HCT116 (cell line): ENCODE results near the gene LMNA. TPM values are rescaled to one million over a fixed set of nuclear protein-coding genes. Genes with fewer than 3 reads are reported as not detected.

Experiments used
- ATAC-seq: fragments of 200-7000 bp; cut with Tn5 transposase; 2 replicates; pipeline ENCODE4 v1.9.1; 2020; ENCODE audit warnings: mild to moderate bottlenecking, moderate library complexity
- BruUV-seq: library from RNA; stranded (reverse); fragments of 400-500 nt; replicated peaks from 2 replicates; lab custom pipeline; 2021; lab: Mats Ljungman, UMichigan
- CTCF ChIA-PET: fragments of 300-600 bp; sonication (Branson Sonifier 250); formaldehyde crosslinking; loops from one replicate; lab custom pipeline; 2021; ENCODE audit warnings: antibody characterized with exemption; lab: Charles Lee
- POLR2A ChIA-PET: fragments of 300-600, 350-600 bp; sonication (Branson Sonifier 250); formaldehyde crosslinking; loops from one replicate; lab custom pipeline; 2021; ENCODE audit warnings: antibody characterized with exemption; lab: Charles Lee
- RAD21 ChIA-PET, 2 experiments: fragments of 300-600 bp; sonication (Branson Sonifier 250); formaldehyde crosslinking; loops; one replicate each; lab custom pipeline; 2023; ENCODE audit warnings: low total read pairs in 2 of 2; ENCODE audit not compliant: uncharacterized antibody in 2 of 2, unreplicated experiment in 2 of 2, low non-redundant PET in 1 of 2; lab: Charles Lee
- DNase-seq: peaks from one replicate; pipeline ENCODE4 v3.0.0-alpha.2; 2010; ENCODE audit warnings: low read depth, low spot score
- H2AFZ ChIP-seq: fragments of 200-600 bp; shearing (Covaris generic), sonication (generic); 2 replicates; pipeline ENCODE4 v1.6.1; 2017; ENCODE audit warnings: low read depth, mixed run types, mixed read lengths, antibody characterized with exemption, low read length; ENCODE audit not compliant: poor library complexity, severe bottlenecking
- H3K27ac ChIP-seq: 2 replicates; pipeline ENCODE4 v1.5.1; 2012; ENCODE audit warnings: low read depth, low read length
- H3K27me3 ChIP-seq: fragments of 200-600 bp; sonication (generic); 2 replicates; pipeline ENCODE4 v1.6.1; 2016; ENCODE audit warnings: mixed run types, low read length, mixed read lengths; ENCODE audit not compliant: insufficient read depth
- H3K36me3 ChIP-seq, 2 experiments: fragments of 200-500 bp in 1 of 2; fragments of 200-600 bp in 1 of 2; sonication (Bioruptor generic) in 1 of 2; sonication (generic) in 1 of 2; 2 replicates each; pipeline versions ENCODE4 v1.5.1 to v1.6.1; 2014 to 2016; ENCODE audit warnings: low read length in 2 of 2, inconsistent platforms in 1 of 2, mixed read lengths in 1 of 2, mixed run types in 1 of 2; ENCODE audit not compliant: insufficient read depth in 2 of 2, control insufficient read depth in 1 of 2
- H3K4me1 ChIP-seq, 2 experiments: fragments of 200-600 bp in 1 of 2; sonication (generic) in 1 of 2; 2 replicates each; pipeline versions ENCODE4 v1.5.1 to v1.6.1; 2012 to 2017; ENCODE audit warnings: low read length in 2 of 2, inconsistent platforms in 1 of 2, mild to moderate bottlenecking in 1 of 2, mixed read lengths in 1 of 2, mixed run types in 1 of 2, moderate library complexity in 1 of 2; ENCODE audit not compliant: insufficient read depth in 2 of 2, control insufficient read depth in 1 of 2
- H3K4me2 ChIP-seq: fragments of 200-600 bp; sonication (generic); 2 replicates; pipeline ENCODE4 v1.6.1; 2017; ENCODE audit warnings: mixed run types, low read length, mixed read lengths
- H3K4me3 ChIP-seq, 2 experiments: fragments of 200-600 bp in 1 of 2; sonication (generic) in 1 of 2; replicated peaks in 1 of 2; 2 replicates each; pipeline ENCODE4 v1.5.1; 2011 to 2016; ENCODE audit warnings: low read length in 2 of 2, control low read depth in 1 of 2, low read depth in 1 of 2, mild to moderate bottlenecking in 1 of 2, mixed read lengths in 1 of 2, mixed run types in 1 of 2
- H3K79me2 ChIP-seq: fragments of 200-600 bp; sonication (generic); 2 replicates; pipeline ENCODE4 v1.6.1; 2017; ENCODE audit warnings: mild to moderate bottlenecking, mixed run types, low read length, moderate library complexity, mixed read lengths; ENCODE audit not compliant: insufficient read depth
- H3K9ac ChIP-seq: fragments of 200-600 bp; sonication (generic); 2 replicates; pipeline ENCODE4 v1.6.1; 2016; ENCODE audit warnings: low read length, mixed read lengths
- H3K9me2 ChIP-seq: fragments of 200-600 bp; sonication (generic), shearing (Covaris generic); 2 replicates; pipeline ENCODE4 v1.6.1; 2017; ENCODE audit warnings: mixed run types, mild to moderate bottlenecking, moderate library complexity; ENCODE audit not compliant: insufficient read depth
- H3K9me3 ChIP-seq, 2 experiments: fragments of 200-500 bp in 1 of 2; fragments of 200-600 bp in 1 of 2; sonication (Bioruptor generic) in 1 of 2; sonication (generic) in 1 of 2; 2 replicates each; pipeline ENCODE4 v1.6.1; 2014 to 2017; ENCODE audit warnings: low read length in 2 of 2, mixed read lengths in 2 of 2, inconsistent platforms in 1 of 2, low read depth in 1 of 2, mild to moderate bottlenecking in 1 of 2, mixed run types in 1 of 2, moderate library complexity in 1 of 2; ENCODE audit not compliant: control insufficient read depth in 1 of 2, insufficient read depth in 1 of 2
- H4K20me1 ChIP-seq: fragments of 200-600 bp; sonication (generic), shearing (Covaris generic); 2 replicates; pipeline ENCODE4 v1.6.1; 2017; ENCODE audit warnings: mixed run types, mild to moderate bottlenecking, moderate library complexity; ENCODE audit not compliant: insufficient read depth
- ATF3 ChIP-seq: IDR thresholded peaks from 2 replicates; pipeline ENCODE4 v1.6.1; 2012
- CBX3 ChIP-seq: IDR thresholded peaks from 2 replicates; pipeline ENCODE4 v1.6.1; 2012; ENCODE audit warnings: low read depth
- CEBPB ChIP-seq: IDR thresholded peaks from 2 replicates; pipeline ENCODE4 v1.6.1; 2012; ENCODE audit warnings: low read depth
- CTCF ChIP-seq, 3 experiments: fragments of 200-600 bp in 1 of 3; sonication (generic) in 1 of 3; IDR thresholded peaks in 2 of 3; conservative IDR thresholded peaks in 1 of 3; 2 replicates each; pipeline ENCODE4 v1.5.1; 2012 to 2017; ENCODE audit warnings: low read depth in 2 of 3, low read length in 2 of 3, antibody characterized with exemption in 1 of 3, borderline replicate concordance in 1 of 3, control low read depth in 1 of 3, mild to moderate bottlenecking in 1 of 3, mixed read lengths in 1 of 3, mixed run types in 1 of 3, moderate library complexity in 1 of 3; ENCODE audit not compliant: insufficient read depth in 1 of 3
- ELF1 ChIP-seq: IDR thresholded peaks from 2 replicates; pipeline ENCODE4 v1.6.1; 2012; ENCODE audit warnings: low read depth, borderline replicate concordance
- EZH2 ChIP-seq: fragments of 200-600 bp; sonication (generic); IDR thresholded peaks from 2 replicates; pipeline ENCODE4 v1.6.1; 2017; ENCODE audit warnings: antibody characterized with exemption, mixed run types
- FOSL1 ChIP-seq: IDR thresholded peaks from 2 replicates; pipeline ENCODE4 v1.6.1; 2012; ENCODE audit warnings: low read depth
- MAX ChIP-seq: IDR thresholded peaks from 2 replicates; pipeline ENCODE4 v1.6.1; 2012
- POLR2A ChIP-seq: IDR thresholded peaks from 2 replicates; pipeline ENCODE4 v1.7.0; 2011; ENCODE audit warnings: borderline replicate concordance; ENCODE audit not compliant: insufficient read depth, insufficient read length; ENCODE audit errors: extremely low read depth
- POLR2AphosphoS5 ChIP-seq: IDR thresholded peaks from 2 replicates; pipeline ENCODE4 v1.6.1; 2011; ENCODE audit warnings: mild to moderate bottlenecking, low read depth, low read length, moderate library complexity
- REST ChIP-seq: IDR thresholded peaks from 2 replicates; pipeline ENCODE4 v1.6.1; 2012; ENCODE audit warnings: low read depth
- SIN3A ChIP-seq: IDR thresholded peaks from 2 replicates; pipeline ENCODE4 v1.6.1; 2012; ENCODE audit warnings: low read depth
- SP1 ChIP-seq: IDR thresholded peaks from 2 replicates; pipeline ENCODE4 v1.6.1; 2012; ENCODE audit warnings: low read depth
- SRF ChIP-seq: IDR thresholded peaks from 2 replicates; pipeline ENCODE4 v1.6.1; 2012; ENCODE audit warnings: low read depth
- TCF7L2 ChIP-seq: IDR thresholded peaks from 2 replicates; pipeline ENCODE4 v1.7.0; 2011; ENCODE audit warnings: borderline replicate concordance, inconsistent platforms; ENCODE audit not compliant: insufficient read depth, insufficient read length; ENCODE audit errors: extremely low read depth
- ZBTB33 ChIP-seq: IDR thresholded peaks from 2 replicates; pipeline ENCODE4 v1.6.1; 2011; ENCODE audit warnings: mild to moderate bottlenecking, low read length, moderate library complexity; ENCODE audit not compliant: insufficient replicate concordance; ENCODE audit errors: extremely low read depth
- ZFX ChIP-seq: fragments of 450-650 bp; IDR thresholded peaks from 2 replicates; pipeline ENCODE4 v1.6.1; 2017
- ZNF274 ChIP-seq: fragments of 200-500 bp; sonication (Bioruptor generic); IDR thresholded peaks from 2 replicates; pipeline ENCODE4 v1.6.1; 2014; ENCODE audit warnings: mild to moderate bottlenecking, low read depth, low read length, inconsistent platforms
- intact Hi-C: fragments of 100-400 bp; cut with micrococcal nuclease; formaldehyde crosslinking; loops from 2 replicates; pipeline ENCODE4 v1.10.0; 2022
- total RNA-seq: library from RNA; stranded (reverse); gene quantifications from one replicate; pipeline ENCODE4 v1.2.1, GENCODE V29; 2021; ENCODE audit not compliant: unreplicated experiment

Gene LMNA
- total RNA-seq, 1 experiment from 2014 or later = 528 TPM

- TF ChIP-seq ZFX (no peak; the same call in 1 of the 2 replicates), ZNF274 (no peak), TCF7L2 (no peak)
Observed at GRCh38 chr1:156098784-156099183, 15.7 kb upstream of the LMNA start (continued).

- H4K20me1 ChIP-seq = no peaks in the 10 kb centered on the region
- no peak overlapping the region for H3K4me2 ChIP-seq
- ChIA-PET POLR2A (interaction anchor here (0.7 to 6.5 kb wide), 5 partner anchors 15 to 798 kb away, joined by 3 to 56 read pairs (median 7); partner anchors contain the start of gene LMNA), CTCF (interaction anchor here (0.9 to 7.6 kb wide), 4 partner anchors 15 to 30 kb away, joined by 3 to 189 read pairs (median 5); no protein-coding TSS in a partner anchor), RAD21 (interaction anchor here (0.6 to 6.2 kb wide), 3 partner anchors 29 to 31 kb away, joined by 3 to 43 read pairs (median 4); no protein-coding TSS in a partner anchor)
- no peaks in the 10 kb centered on the region for H3K9me3 ChIP-seq
- no peak for DNase-seq
- H3K36me3 ChIP-seq = no peaks in the 10 kb centered on the region
- H2AFZ ChIP-seq = no peak overlapping the region
- no peaks in the 10 kb centered on the region for H3K27me3 ChIP-seq
- H3K27ac ChIP-seq = no peak overlapping the region
- peaks cover 58 to 90% of the 10 kb centered on the region in 2 experiments for H3K4me1 ChIP-seq
- H3K9ac ChIP-seq = no peak overlapping the region
- H3K9me2 ChIP-seq = no peaks in the 10 kb centered on the region
- no peak overlapping the region for H3K4me3 ChIP-seq
- intact Hi-C loops = no loop called here
- no peak for ATAC-seq
- no peaks in the 10 kb centered on the region for H3K79me2 ChIP-seq
- BruUV-seq = no TSS peak
- no peak for TF ChIP-seq SRF
- TF ChIP-seq CTCF (IDR thresholded peaks at IDR 0.05 in 2 of 3, conservative IDR thresholded peaks at IDR 0.05 in 1 of 3; ENCODE audit: borderline replicate concordance in 1 of 3, insufficient read depth in 1 of 3, low read depth in 2 of 3, low read length in 2 of 3) = no peak
- TF ChIP-seq ZBTB33 = no peak
- no peak for TF ChIP-seq SP1
- no peak for TF ChIP-seq MAX
- TF ChIP-seq ZFX = no peak
- no peak for TF ChIP-seq TCF7L2
- no peak for TF ChIP-seq POLR2AphosphoS5
- TF ChIP-seq FOSL1 = no peak
- no peak for TF ChIP-seq ELF1
- no peak for TF ChIP-seq ATF3
- no peak for TF ChIP-seq POLR2A
- no peak for TF ChIP-seq SIN3A
- no peak for TF ChIP-seq CBX3
- TF ChIP-seq EZH2 = no peak
- no peak for TF ChIP-seq REST
- TF ChIP-seq CEBPB = no peak
- no peak for TF ChIP-seq ZNF274
Observed at GRCh38 chr1:156099282-156099681, 15.2 kb upstream of the LMNA start.
